Adrenal gland (tissue), 12 donors: ENCODE data around the gene RPL5. TPM values are rescaled to one million over a fixed set of nuclear protein-coding genes. Genes with fewer than 3 reads are reported as not detected.

Experiments used
- DNase-seq, 7 donors: peaks; one replicate each; pipeline ENCODE4 v3.0.0-alpha.2; 2019 to 2020
- H3K27ac ChIP-seq, 5 donors: fragments of 200-600 bp; sonication (generic) in 4 of 5; 1 replicate in 3 of 5; 2 replicates in 2 of 5; pipeline versions ENCODE4 v1.5.1 to v1.8.0; 2016 to 2020; ENCODE audit warnings: mild to moderate bottlenecking in 1 of 5
- H3K27me3 ChIP-seq: fragments of 200-600 bp; 2 replicates; pipeline ENCODE4 v1.8.0; 2021
- H3K36me3 ChIP-seq, 2 donors: fragments of 200-600 bp; replicated peaks in 1 of 2; 1 replicate in 1 of 2; 2 replicates in 1 of 2; pipeline versions ENCODE4 v1.5.1 to v1.8.0; 2018 to 2022
- H3K4me1 ChIP-seq, 2 donors: fragments of 200-600 bp; replicated peaks in 1 of 2; 1 replicate in 1 of 2; 2 replicates in 1 of 2; pipeline versions ENCODE4 v1.5.1 to v1.8.0; 2018 to 2021
- H3K4me3 ChIP-seq, 4 donors: fragments of 200-600 bp; sonication (generic) in 3 of 4; one replicate each; pipeline ENCODE4 v1.5.1; 2016 to 2018
- H3K9me3 ChIP-seq, 3 donors: fragments of 200-600 bp; sonication (generic) in 1 of 3; replicated peaks in 1 of 3; 1 replicate in 2 of 3; 2 replicates in 1 of 3; pipeline versions ENCODE4 v1.5.1 to v1.8.0; 2016 to 2021
- CTCF ChIP-seq, 6 experiments: fragments of 450-650 bp in 4 of 6; fragments of 200-600 bp in 2 of 6; sonication (generic) in 1 of 6; IDR thresholded peaks; 1 replicate in 5 of 6; 2 replicates in 1 of 6; pipeline versions ENCODE4 v1.5.1 to v1.8.0; 2016 to 2021; ENCODE audit warnings: antibody characterized with exemption in 6 of 6, mild to moderate bottlenecking in 2 of 6, moderate library complexity in 1 of 6
- POLR2A ChIP-seq, 2 donors: fragments of 450-650 bp; IDR thresholded peaks; one replicate each; pipeline ENCODE4 v1.6.1; 2017; ENCODE audit warnings: antibody characterized with exemption in 2 of 2, mild to moderate bottlenecking in 2 of 2, moderate library complexity in 1 of 2
- WGBS, 4 donors: extraction: QIAGEN DNeasy Blood & Tissue Kit in 2 of 4; methylation state at CpG; one replicate each; pipeline versions ENCODE4 v1.1.5 to v1.1.7; 2013 to 2017; 5-methylcytosine and 5-hydroxymethylcytosine counted together
- intact Hi-C, 2 donors: fragments of 100-400 bp; cut with DNase I; formaldehyde crosslinking; loops; one replicate each; pipeline versions ENCODE4 v1.14.1 to v1.15.0; 2022 to 2023
- polyA plus RNA-seq, 3 donors: library from polyadenylated mRNA; stranded (reverse); fragments of 200-250 nt in 2 of 3; fragments of 350-450 nt in 1 of 3; fragmentation: Illumina TruSeq in 1 of 3; extraction: RNeasy Lipid Tissue Mini Kit (QIAGEN cat#74804) in 1 of 3; gene quantifications; one replicate each; pipeline ENCODE4 v1.2.3, GENCODE V29; 2013 to 2014
- total RNA-seq, 9 donors: library from RNA; depleted of rRNA in 4 of 9; stranded (reverse); fragments of >200 nt in 4 of 9; fragments of 120-200 nt in 1 of 9; fragmentation: NEBNext Ultra II Directional in 1 of 9; extraction: Animal tissue kit (Norgen Biotek cat#: 25700) in 1 of 9; gene quantifications; one replicate each; pipeline versions ENCODE4 v1.1.0 to v1.2.4, GENCODE V29; 2013 to 2023
- donor health status: healthy with polysubstance abuse.
- donor health status: Bipolar disorder and iron deficiency.
- donor health status: DM: yes; HTN: yes; CAD: no.
- donor health status: DM: no; HTN: no; CAD: no.
- donor health status: DM: no; HTN: no; CAD: no.
- donor health status: DM: yes; HTN: yes; CAD: no.

Gene RPL5
- total and polyA plus RNA-seq, 12 donors: 659 to 5,145 (median 1,306) TPM

GRCh38 chr1:92858564-92859399 is 26.9 kb downstream of the RPL5 start:
- 16 to 23% (median 19%) methylated on average over 13 of the region's 13 CpGs for WGBS, 4 donors
- TF ChIP-seq CTCF (IDR thresholded peaks at IDR 0.05) (peak; percentile 81 to 100 (median 97)), POLR2A (IDR thresholded peaks at IDR 0.05) (no peak)
- Histone ChIP-seq H3K36me3 (no peaks in the 10 kb centered on the region), H3K27me3 (no peaks in the 10 kb centered on the region), H3K4me3 (peak overlapping the region in 1 of 4 donors; percentile 29), H3K27ac (no peak overlapping the region), H3K4me1 (peaks cover 0 to 7% of the 10 kb centered on the region in 2 donors), H3K9me3 (no peaks in the 10 kb centered on the region)
- intact Hi-C loops: loop anchor here (5.0 to 10.0 kb wide), 2 partner anchors 106 to 134 kb away; partner anchors contain the start of gene DIPK1A (in 1 of the 2)
- peak; percentile 26 to 78 (median 59) for DNase-seq

GRCh38 chr1:92859400-92860039 is 27.7 kb downstream of the RPL5 start:
- 51 to 57% (median 54%) methylated on average over 6 to 7 of the region's 7 CpGs for WGBS, 4 donors
- Histone ChIP-seq H3K27me3 (no peaks in the 10 kb centered on the region), H3K4me1 (peaks cover 0 to 7% of the 10 kb centered on the region in 2 donors), H3K36me3 (no peaks in the 10 kb centered on the region), H3K27ac (no peak overlapping the region), H3K4me3 (peak overlapping the region in 1 of 4 donors; percentile 29), H3K9me3 (no peaks in the 10 kb centered on the region)
- TF ChIP-seq POLR2A (IDR thresholded peaks at IDR 0.05) (no peak), CTCF (IDR thresholded peaks at IDR 0.05) (no peak)
- no peak for DNase-seq
- intact Hi-C loops: loop anchor here (5.0 to 10.0 kb wide), 3 partner anchors 105 to 138 kb away; partner anchors contain the start of gene DIPK1A (in 1 of the 2)

GRCh38 chr1:92862605-92863004 is 30.8 kb downstream of the RPL5 start:
- no peaks in the 10 kb centered on the region for H3K36me3 ChIP-seq
- H3K9me3 ChIP-seq: no peaks in the 10 kb centered on the region
- peaks cover 0 to 7% of the 10 kb centered on the region in 2 donors for H3K4me1 ChIP-seq
- no peak overlapping the region for H3K4me3 ChIP-seq
- intact Hi-C loops: loop anchor here in 1 of 2 donors (5.0 kb wide), 1 partner anchor 135 kb away; no protein-coding TSS in a partner anchor
- 70 to 78% (median 72%) methylated on average over 4 of the region's 4 CpGs for WGBS, 4 donors
- TF ChIP-seq POLR2A (IDR thresholded peaks at IDR 0.05) (no peak), CTCF (IDR thresholded peaks at IDR 0.05) (no peak)
- no peak for DNase-seq
- no peak overlapping the region for H3K27ac ChIP-seq
- no peaks in the 10 kb centered on the region for H3K27me3 ChIP-seq

GRCh38 chr1:92864131-92864530 is 32.3 kb downstream of the RPL5 start:
- intact Hi-C loops: loop anchor here in 1 of 2 donors (5.0 kb wide), 1 partner anchor 133 kb away; no protein-coding TSS in a partner anchor
- H3K36me3 ChIP-seq: no peaks in the 10 kb centered on the region
- H3K4me3 ChIP-seq: no peak overlapping the region
- H3K9me3 ChIP-seq: no peaks in the 10 kb centered on the region
- no peak for DNase-seq
- H3K27ac ChIP-seq: no peak overlapping the region
- peaks cover 0 to 5% of the 10 kb centered on the region in 2 donors for H3K4me1 ChIP-seq
- H3K27me3 ChIP-seq: no peaks in the 10 kb centered on the region
- TF ChIP-seq POLR2A (IDR thresholded peaks at IDR 0.05): no peak
- no peak for TF ChIP-seq CTCF (IDR thresholded peaks at IDR 0.05)
